Measurements from ENCODE around the gene DNALI1. TPM values are rescaled to one million over a fixed set of nuclear protein-coding genes. Genes with fewer than 3 reads are reported as not detected.

Gene DNALI1
- total RNA-seq, 1 experiment from 2014 or later: 0.36 TPM

DNA sequence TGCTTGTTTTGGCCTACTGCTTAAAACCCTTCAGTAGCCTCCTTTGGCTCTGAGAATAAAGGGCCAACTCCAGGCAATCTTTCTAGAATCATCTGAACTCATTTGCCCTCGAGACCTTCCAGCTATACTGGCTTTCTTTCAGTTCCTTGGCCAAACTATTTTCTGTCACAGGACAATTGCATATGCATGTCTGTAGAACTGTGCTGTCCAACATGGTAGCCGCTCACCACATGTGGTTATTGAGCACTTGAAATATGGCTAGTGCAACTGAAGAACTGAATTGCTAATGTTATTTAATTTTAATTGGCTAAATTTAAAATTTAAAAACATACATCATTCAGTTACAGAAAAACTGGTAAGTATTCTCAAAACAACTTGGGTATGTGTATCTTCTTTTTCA lies 53.3 kb downstream of the DNALI1 start:
- no TSS peak for BruUV-seq (replicated peaks)
- DNase-seq (ENCODE audit: low read depth, low spot score) (no peak), ATAC-seq (no peak)
- POLR2A ChIA-PET: no interaction called here
- no peaks in the 10 kb centered on the region for H3K4me1 ChIP-seq (ENCODE audit: control insufficient read depth, insufficient read depth, low read length)
- H3K27me3 ChIP-seq (ENCODE audit: control insufficient read depth, insufficient read depth, low read length): peaks cover 7% of the 10 kb centered on the region; the same call in 1 of the 2 replicates
- in situ Hi-C loops (cut with HindIII; ENCODE audit: low pct_unique_long_range_greater_than_20kb, low sequenced_read_pairs) (no loop called here), intact Hi-C loops (cut with micrococcal nuclease; ENCODE audit: unreplicated experiment) (no loop called here)
- CTCF ChIA-PET: no interaction called here
- H3K4me3 ChIP-seq (ENCODE audit: low read depth in 2 of 2, low read length in 2 of 2): no peak overlapping the region
- no peak for TF ChIP-seq REST (IDR thresholded peaks at IDR 0.05; ENCODE audit: insufficient read depth in 1 of 2, low read depth in 2 of 2, low read length in 1 of 2)
- no peak for TF ChIP-seq TCF7L2 (IDR thresholded peaks at IDR 0.05; ENCODE audit: low read depth, low read length)
- TF ChIP-seq SIN3A (IDR thresholded peaks at IDR 0.05; ENCODE audit: borderline replicate concordance, insufficient read depth, low read depth, low read length): no peak
- TF ChIP-seq POLR2AphosphoS5 (IDR thresholded peaks at IDR 0.05; ENCODE audit: low read depth, low read length): no peak
- no peak for TF ChIP-seq CTCF (IDR thresholded peaks at IDR 0.05)
- H3K36me3 ChIP-seq (ENCODE audit: control insufficient read depth, insufficient read depth, low read length): no peaks in the 10 kb centered on the region
- no peaks in the 10 kb centered on the region for H3K9me3 ChIP-seq (ENCODE audit: control insufficient read depth, insufficient read depth, low read depth, low read length)
- H3K27ac ChIP-seq (ENCODE audit: low read length): no peak overlapping the region

GRCh38 chr1:37612186-37612585 lies 55.4 kb downstream of the DNALI1 start:
- in situ Hi-C loops (cut with HindIII; ENCODE audit: low pct_unique_long_range_greater_than_20kb, low sequenced_read_pairs): no loop called here
- DNase-seq (ENCODE audit: low read depth, low spot score) (no peak), ATAC-seq (peak; percentile 58; the same call in 1 of the 2 replicates)
- no peak for TF ChIP-seq TCF7L2 (IDR thresholded peaks at IDR 0.05; ENCODE audit: low read depth, low read length)
- no peak for TF ChIP-seq CTCF (IDR thresholded peaks at IDR 0.05)
- TF ChIP-seq REST (IDR thresholded peaks at IDR 0.05; ENCODE audit: insufficient read depth in 1 of 2, low read depth in 2 of 2, low read length in 1 of 2): no peak
- no peak for TF ChIP-seq POLR2AphosphoS5 (IDR thresholded peaks at IDR 0.05; ENCODE audit: low read depth, low read length)
- TF ChIP-seq SIN3A (IDR thresholded peaks at IDR 0.05; ENCODE audit: borderline replicate concordance, insufficient read depth, low read depth, low read length): no peak
- Histone ChIP-seq H3K36me3 (ENCODE audit: control insufficient read depth, insufficient read depth, low read length) (no peaks in the 10 kb centered on the region), H3K27me3 (ENCODE audit: control insufficient read depth, insufficient read depth, low read length) (peaks cover 12% of the 10 kb centered on the region; the same call in 1 of the 2 replicates), H3K4me3 (ENCODE audit: low read depth in 2 of 2, low read length in 2 of 2) (no peak overlapping the region), H3K9me3 (ENCODE audit: control insufficient read depth, insufficient read depth, low read depth, low read length) (no peaks in the 10 kb centered on the region), H3K4me1 (ENCODE audit: control insufficient read depth, insufficient read depth, low read length) (no peaks in the 10 kb centered on the region), H3K27ac (ENCODE audit: low read length) (no peak overlapping the region)
- ChIA-PET POLR2A (interaction anchor here (0.5 to 0.6 kb wide), 2 partner anchors 25 to 82 kb away, joined by 4 to 9 read pairs; no protein-coding TSS in a partner anchor), CTCF (interaction anchor here (0.6 kb wide), 1 partner anchor 35 kb away, joined by 3 read pairs; no protein-coding TSS in a partner anchor)
- no TSS peak for BruUV-seq (replicated peaks)
- intact Hi-C loops (cut with micrococcal nuclease; ENCODE audit: unreplicated experiment): no loop called here

Measured in Panc1 (cell line).